Forelimb muscle (tissue), 1 donor: ENCODE results near the gene MEFV. TPM values are rescaled to one million over a fixed set of nuclear protein-coding genes. Genes with fewer than 3 reads are reported as not detected.
"Not testable (repeated sequence)": the region's sequence is repeated elsewhere in the genome, so short reads cannot be mapped to it uniquely, and the experiment has no call there.

Experiments used
- DNase-seq: peaks from one replicate; pipeline ENCODE4 v3.0.0-alpha.2; 2013; ENCODE audit warnings: low read depth
- polyA plus RNA-seq: library from polyadenylated mRNA; unstranded; fragments of 120-200 nt; gene quantifications from one replicate; pipeline ENCODE4 v1.2.1, GENCODE V29; 2013; ENCODE audit not compliant: insufficient read length

Gene MEFV
- polyA plus RNA-seq, 1 donor = 0.28 TPM

GRCh38 chr16:3215601-3216262 is 40.7 kb downstream of the MEFV start:
- DNase-seq = no peak

GRCh38 chr16:3214904-3215600 is 41.4 kb downstream of the MEFV start:
- no peak for DNase-seq

GRCh38 chr16:3212567-3212966 is 43.9 kb downstream of the MEFV start:
- DNase-seq = no peak

GRCh38 chr16:3212006-3212405 is 44.4 kb downstream of the MEFV start:
- no peak for DNase-seq

- DNase-seq = no peak
Observed at GRCh38 chr16:3207086-3207953, 49.1 kb downstream of the MEFV start.

GRCh38 chr16:3205939-3206338 is 50.5 kb downstream of the MEFV start:
- DNase-seq = not testable (repeated sequence)

- no peak for DNase-seq
Observed at GRCh38 chr16:3202903-3203539, 53.4 kb downstream of the MEFV start.

- no peak for DNase-seq
Observed at GRCh38 chr16:3198334-3199072, 57.9 kb downstream of the MEFV start.

- DNase-seq = not testable (repeated sequence)
Observed at GRCh38 chr16:3197694-3198333, 58.6 kb downstream of the MEFV start.

GRCh38 chr16:3195975-3196374 is 60.5 kb downstream of the MEFV start:
- no peak for DNase-seq

GRCh38 chr16:3194792-3195191 is 61.6 kb downstream of the MEFV start:
- DNase-seq = no peak

GRCh38 chr16:3193221-3194212 is 62.9 kb downstream of the MEFV start:
- no peak for DNase-seq

- no peak for DNase-seq
Observed at GRCh38 chr16:3192476-3193019, 63.9 kb downstream of the MEFV start.

Other genes with a start within 250 kb of the MEFV start
- gene CLDN9, start 243.7 kb downstream of the MEFV start, polyA plus RNA-seq = 3.6 TPM
- gene CLDN6, start 238.4 kb downstream of the MEFV start, polyA plus RNA-seq = 0.19 TPM
- gene TNFRSF12A, start 236.3 kb downstream of the MEFV start, polyA plus RNA-seq = 79.1 TPM
- 109 TPM for gene HCFC1R1, start 232.7 kb downstream of the MEFV start, polyA plus RNA-seq
- gene THOC6, start 232.6 kb downstream of the MEFV start, polyA plus RNA-seq = 18.4 TPM
- gene BICDL2, start 219.7 kb downstream of the MEFV start, polyA plus RNA-seq = not detected
- gene MMP25, start 210.1 kb downstream of the MEFV start, polyA plus RNA-seq = 1.9 TPM
- gene IL32, start 191.0 kb downstream of the MEFV start, polyA plus RNA-seq = 121 TPM
- 0.08 TPM for gene ZSCAN10, start 157.3 kb downstream of the MEFV start, polyA plus RNA-seq
- 13.0 TPM for gene ZNF205, start 144.0 kb downstream of the MEFV start, polyA plus RNA-seq
- 12.3 TPM for gene ZNF213, start 121.6 kb downstream of the MEFV start, polyA plus RNA-seq
- gene OR1F1, start 68.4 kb downstream of the MEFV start, polyA plus RNA-seq = not detected
- 6.3 TPM for gene ZNF200, start 21.5 kb downstream of the MEFV start, polyA plus RNA-seq
- 29.9 TPM for gene ZNF263, start 26.9 kb upstream of the MEFV start, polyA plus RNA-seq
- 9.0 TPM for gene TIGD7, start 48.8 kb upstream of the MEFV start, polyA plus RNA-seq
- gene ZNF75A, start 48.9 kb upstream of the MEFV start, polyA plus RNA-seq = 28.8 TPM
- 0.16 TPM for gene OR2C1, start 99.3 kb upstream of the MEFV start, polyA plus RNA-seq
- gene ZSCAN32, start 144.4 kb upstream of the MEFV start, polyA plus RNA-seq = 8.6 TPM
- gene ZNF174, start 144.6 kb upstream of the MEFV start, polyA plus RNA-seq = 8.1 TPM
- gene ZNF597, start 186.9 kb upstream of the MEFV start, polyA plus RNA-seq = 1.7 TPM
- 26.0 TPM for gene NAA60, start 187.0 kb upstream of the MEFV start, polyA plus RNA-seq
- gene C16orf90, start 238.9 kb upstream of the MEFV start, polyA plus RNA-seq = not detected
- gene CLUAP1, start 244.4 kb upstream of the MEFV start, polyA plus RNA-seq = 19.7 TPM